HG03439 (cell line): ENCODE results near the gene UGP2.

ENCODE experiments used
- ATAC-seq: cut with Tn5 transposase; IDR thresholded peaks from one replicate; pipeline ENCODE4 v1.9.1; 2021; ENCODE audit warnings: mild to moderate bottlenecking, moderate library complexity; ENCODE audit not compliant: unreplicated experiment

Gene UGP2

DNA sequence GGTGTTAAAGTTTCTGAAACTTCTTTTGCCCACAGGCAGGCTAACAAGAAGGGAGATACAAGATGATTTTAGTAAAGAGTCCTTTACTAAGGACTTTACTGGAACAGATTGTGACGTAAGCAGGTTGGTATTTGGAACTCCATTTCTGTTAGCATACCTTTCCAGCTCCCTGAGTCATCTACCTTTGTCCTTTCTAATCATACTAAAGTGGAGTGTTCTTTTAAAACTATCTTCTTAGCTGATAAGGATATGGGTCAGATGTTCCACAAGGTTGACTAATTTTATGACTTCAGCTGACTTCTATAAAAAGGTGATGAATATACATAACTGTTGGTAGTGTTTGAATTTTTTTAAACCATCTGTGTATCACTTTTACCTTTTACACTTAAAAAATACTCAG, 21.1 kb downstream of the UGP2 start:
- no peak for ATAC-seq

DNA sequence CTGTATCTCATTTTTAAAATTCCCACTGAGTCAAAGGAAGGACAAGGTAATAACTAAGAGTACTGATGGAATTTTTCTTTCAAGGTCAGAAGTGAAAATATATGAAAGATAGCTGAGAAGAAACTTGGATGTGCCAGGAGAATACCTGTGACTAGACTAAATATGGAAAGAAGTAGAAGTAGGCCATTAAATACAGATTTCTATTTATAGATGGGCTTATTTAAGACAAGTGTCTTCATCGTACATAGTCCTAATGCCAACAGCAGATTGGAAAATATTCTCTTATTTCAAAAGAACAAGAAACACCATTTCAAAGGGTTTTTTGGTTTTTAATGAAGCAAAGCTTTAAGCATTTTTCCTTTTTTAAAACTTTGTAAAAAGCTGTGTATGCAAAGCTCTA, 22.0 kb downstream of the UGP2 start:
- ATAC-seq = no peak

DNA sequence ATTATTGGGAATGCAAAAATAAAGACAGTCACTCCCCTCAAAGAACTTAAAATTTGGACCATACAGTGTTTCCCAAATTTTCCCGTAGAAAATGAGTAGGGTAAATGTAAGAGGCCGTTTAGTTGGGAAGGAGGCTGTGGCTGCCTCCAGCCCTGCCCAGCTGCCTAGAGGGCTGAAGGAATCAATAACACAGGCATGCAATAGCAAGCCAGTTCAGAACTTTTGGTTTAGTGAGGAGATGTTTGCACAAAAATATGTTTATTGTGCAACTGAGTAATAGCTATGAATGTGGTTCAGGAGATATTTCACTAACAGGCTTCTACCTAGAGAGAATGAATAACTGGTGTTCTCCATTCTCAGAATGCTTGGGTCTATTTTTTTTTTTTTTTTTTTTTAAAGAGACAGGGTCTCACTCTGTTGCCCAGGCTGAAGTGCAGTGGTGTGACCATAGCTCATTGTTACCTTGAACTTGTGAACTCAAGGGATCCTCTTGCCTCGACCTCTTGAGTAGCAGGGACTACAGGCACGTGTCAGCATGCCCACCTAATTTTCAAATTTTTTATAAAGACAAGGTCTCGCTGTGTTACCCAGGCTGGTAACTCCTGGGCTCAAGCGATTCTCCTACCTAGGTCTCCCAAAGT, 23.6 kb downstream of the UGP2 start:
- ATAC-seq = no peak

DNA sequence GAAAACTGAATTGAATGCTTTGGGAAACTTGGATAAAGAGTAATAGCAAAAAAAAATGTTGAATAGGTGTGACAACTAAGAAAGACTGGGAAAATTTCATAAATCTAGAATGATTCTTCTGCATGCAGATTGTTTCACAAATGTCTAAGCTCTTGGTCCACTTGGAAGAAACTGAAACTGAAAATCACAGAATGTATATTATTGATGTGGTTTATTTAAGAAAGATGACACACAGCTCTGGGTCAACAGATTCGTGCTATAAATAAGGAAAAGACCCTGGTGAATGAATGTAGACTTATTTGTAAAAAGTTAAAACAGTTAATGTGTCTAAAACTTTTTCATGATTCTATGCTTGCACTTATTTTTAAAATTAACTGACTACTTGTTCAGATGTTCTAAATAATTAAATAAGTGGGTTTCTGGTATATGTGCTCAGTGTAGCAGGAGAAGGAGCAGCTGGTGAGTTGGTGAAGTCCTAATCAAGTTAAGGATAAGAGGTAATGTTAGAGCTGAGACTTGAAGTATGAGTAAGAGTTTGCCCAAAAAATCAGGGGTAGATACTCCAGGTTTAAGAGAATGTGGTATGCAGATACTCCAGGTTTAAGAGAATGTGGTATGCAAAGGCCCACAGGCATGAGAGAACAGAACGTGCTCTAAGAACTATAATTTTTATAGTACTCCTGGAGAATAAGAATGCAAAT, 24.5 kb downstream of the UGP2 start:
- no peak for ATAC-seq

DNA sequence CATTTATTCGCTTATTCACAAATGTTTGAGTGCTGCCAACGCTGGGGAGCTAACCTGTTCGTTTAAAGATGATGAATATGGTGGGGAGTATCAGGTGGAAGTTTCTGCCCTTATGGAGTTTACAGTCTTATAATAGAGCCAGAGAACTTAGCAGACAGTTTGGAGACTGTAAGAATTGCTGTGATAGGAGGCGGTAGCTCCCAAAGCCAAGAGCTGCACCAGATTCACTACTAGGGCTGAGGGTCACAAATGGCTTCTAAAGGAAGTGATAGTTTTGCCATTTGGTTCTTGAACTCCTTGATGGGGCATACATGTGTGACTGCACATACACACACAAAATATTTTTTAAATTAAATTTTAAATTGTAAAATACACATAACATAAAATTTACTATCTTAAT, 29.0 kb downstream of the UGP2 start:
- no peak for ATAC-seq

DNA sequence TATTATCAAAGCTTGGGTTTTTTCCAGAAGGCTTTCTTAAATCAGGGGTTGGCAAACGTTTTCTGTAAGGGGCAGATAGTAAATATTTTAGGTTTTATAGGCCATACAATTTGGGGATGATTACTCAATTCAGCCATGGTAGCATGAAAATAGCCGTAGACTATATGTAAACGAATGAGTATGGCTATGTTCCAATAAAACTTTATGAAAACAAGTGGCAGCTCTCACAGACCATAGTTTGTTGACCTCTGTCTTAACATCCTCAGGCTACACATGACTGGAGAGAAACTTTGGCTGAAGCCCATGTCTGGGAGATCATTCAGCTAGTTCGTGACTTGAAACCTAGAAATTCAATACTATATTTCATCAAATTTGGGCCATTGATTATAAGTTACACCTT, 30.2 kb downstream of the UGP2 start:
- no peak for ATAC-seq

DNA sequence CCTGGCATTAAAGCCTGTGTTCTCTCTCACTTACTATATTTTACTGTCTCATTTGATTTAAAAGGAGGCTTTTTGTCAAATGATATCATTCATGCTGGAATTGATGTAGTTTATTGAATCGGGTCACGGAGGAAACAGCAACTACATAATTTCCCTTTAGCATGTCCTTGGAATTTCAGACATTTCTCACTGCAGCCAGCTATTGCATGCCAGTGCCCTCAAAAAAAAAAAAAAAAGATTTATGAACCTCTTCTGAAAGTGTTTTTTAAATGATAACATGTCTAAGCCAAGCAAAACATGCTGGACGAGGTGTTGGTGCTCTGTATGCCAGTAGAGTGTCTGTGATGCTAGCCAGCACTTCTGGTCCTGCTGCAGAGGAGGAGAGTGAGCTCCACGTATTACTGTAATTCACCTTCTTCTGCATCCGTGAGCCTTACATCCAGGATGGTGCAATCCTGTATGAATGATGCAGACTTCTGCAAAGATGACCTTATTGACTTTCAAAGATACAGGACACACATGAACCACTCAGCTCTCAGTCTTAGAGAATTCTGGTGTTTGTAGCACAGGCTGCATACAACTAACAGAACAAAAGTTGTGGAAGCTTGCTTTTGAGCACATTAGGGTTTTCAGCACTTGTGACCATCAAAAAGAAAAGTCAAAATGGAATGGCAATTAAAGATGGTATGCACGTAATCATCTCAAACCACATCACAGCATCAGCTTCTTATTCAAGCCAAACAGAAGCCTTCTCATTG, 31.1 kb downstream of the UGP2 start:
- ATAC-seq = no peak

DNA sequence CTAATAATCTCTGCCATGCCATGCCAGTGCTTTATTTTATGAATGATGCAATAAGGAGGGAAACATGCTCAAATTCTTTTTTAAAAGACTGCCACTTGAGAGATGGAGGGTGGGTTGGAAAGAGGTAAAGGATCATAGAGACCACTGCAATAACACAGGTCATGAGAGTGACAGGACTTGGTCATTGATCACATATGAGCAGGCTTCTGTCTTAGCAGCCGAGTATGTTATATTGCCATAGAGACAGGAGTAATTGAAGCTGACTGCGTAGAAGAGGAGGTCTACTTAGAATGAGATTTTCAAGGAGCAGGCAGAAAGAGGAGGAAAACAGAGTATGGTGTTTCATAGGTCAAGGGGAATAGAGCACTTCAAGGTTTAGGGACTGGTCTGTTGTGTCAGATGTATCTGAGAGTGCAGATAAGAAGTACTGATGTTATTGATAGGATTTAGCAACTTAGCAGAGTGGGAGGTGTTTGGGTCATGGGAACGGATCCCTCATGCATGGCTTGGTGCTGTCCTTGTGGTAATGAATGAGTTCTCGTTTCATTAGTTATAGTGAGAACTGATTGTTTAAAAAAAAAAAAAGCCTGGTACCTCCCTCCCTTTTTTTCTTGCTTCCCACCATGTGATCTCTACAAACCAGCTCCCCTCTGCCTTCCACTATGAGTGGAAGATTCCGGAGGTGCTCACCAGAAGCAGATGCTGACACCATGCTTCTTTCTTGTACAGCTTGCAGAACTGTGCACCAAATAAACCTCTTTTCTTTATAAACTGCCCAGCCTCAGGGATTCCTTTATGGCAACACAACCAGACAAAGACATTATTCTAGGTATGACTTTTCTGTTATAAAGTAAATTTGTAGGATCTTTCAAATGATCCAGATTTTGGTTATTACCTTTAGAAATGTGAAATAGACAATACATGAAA, 32.8 kb downstream of the UGP2 start:
- no peak for ATAC-seq

DNA sequence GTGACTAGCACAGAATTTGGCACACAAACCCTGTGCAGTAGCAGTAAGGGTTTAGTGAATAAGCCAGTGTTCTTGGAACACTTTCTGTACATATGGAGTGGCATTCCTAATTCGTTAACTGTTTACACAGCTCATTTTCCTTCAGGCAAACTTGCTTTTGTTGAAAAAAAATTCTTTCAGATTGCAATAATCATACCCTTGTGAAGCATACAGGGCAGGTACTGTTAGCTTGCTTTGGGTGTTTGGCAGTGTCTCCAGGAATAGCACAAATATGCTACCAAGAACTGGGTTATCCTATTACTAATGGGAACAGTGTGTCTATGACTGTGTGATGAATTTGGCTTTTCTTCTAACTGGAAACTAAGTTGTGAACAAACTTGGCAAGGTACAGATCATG, 33.4 kb downstream of the UGP2 start:
- no peak for ATAC-seq

DNA sequence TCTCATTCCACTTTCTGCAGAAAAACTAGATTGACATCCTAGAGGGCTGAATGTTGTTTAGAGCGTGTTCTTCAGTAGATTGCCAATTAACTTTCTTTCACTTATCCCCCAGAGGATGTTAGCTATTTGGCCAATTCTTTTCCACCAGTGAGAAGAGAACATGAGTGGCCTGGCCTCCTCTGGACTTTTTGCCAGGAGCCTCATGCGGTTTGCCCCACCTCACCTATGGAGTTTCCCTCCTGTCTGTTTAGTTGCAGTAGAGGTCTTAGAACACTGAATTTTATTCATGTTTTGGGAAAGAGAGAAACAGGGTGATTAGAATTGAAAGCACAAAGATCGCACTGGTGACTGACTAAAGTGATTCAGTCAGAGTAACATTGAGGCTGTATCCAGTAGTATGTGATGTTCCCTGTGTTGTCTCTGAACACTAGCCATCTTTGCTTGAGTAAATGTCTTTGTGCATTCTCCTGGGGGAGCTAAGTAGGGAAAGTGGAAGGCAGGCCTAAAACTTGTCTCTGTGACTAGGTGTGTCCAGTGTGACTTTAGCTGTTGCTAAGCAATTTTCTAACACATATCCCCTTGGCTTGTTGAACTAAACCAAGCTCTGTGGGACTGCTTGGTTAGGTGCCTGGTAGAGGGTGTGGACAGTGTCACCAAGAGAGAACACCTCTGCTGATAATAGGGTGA, 34.0 kb downstream of the UGP2 start:
- no peak for ATAC-seq

DNA sequence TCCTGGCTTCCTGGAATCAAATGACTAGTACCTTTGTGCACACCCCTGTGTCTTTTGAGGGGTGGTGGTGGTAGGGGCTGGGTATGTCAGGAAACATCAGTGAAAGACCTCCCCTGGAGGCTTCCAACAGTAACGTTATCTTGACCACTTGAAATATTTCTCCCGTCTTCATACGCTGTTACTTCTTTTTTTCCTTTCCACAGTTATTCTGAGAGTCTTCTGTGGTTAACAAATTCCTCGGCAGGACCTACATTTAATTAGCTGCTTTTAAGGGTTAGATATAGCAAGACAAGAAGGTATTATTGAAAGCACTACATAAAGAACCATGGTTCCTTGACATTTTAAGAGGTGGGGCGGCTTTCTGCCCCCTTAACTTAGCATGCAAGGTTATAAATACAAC, 34.6 kb downstream of the UGP2 start:
- no peak for ATAC-seq

DNA sequence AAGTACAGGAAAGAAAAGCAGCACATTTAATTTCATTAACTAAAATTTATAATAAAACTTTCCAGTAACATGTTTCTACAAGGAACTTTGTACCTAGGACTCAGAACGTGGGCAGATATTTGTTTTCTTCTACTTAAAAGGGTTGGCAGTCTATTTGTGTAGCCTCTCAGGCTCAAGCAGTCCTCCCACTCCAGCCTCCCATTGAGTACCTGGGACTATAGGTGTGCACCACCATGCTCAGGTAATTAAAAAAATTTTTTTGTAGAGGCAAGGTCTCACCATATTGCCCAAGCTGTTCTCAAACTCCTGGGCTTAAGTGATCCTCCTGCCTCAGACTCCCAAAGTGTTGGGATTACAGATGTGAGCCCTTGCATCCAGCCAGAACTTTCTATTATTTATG, 36.8 kb downstream of the UGP2 start:
- ATAC-seq = no peak

DNA sequence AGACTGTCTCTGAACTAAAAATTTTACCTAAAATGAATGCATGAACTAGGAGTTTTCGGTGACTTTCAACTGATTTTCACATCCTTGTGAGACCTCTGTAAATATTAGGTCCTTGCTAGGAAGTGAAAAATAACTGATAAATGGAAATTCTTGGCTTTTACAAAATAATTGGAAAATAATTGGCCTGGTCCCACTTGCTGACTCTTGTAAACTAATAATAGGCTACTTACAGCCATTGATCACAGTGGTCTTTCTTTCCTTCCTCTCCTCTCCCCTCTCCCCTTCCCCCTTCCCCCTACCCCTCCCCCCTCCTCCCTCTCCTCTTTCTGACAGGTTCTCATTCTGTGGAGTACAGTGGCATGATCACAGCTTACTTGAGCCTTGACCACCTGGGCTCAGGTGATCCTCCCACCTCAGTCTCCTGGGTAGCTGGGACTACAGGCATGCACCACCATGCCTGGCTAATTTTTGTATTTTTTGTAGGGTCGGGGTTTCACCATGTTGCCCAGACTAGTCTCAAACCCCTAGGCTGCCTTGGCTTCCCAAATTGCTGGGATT, 38.3 kb downstream of the UGP2 start:
- ATAC-seq = no peak

DNA sequence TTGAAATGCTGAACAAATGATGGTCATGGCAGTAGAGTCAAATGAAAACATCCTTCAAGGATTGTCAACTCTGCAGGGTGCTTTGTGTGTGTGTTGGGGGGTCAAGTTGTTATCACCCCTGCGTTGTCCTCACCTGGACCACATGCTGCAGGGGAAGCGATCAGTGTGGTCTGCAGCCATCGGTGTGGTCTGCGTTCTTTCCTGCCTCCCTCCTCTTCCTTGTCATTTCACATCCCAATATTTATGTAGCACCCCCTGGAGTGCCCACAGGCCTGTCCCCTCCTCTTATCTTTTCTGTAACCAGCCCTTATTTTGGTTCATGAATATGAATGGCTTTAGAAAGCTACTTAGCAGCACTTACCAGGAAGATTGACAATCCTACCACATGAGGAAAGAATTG, 38.9 kb downstream of the UGP2 start:
- no peak for ATAC-seq

DNA sequence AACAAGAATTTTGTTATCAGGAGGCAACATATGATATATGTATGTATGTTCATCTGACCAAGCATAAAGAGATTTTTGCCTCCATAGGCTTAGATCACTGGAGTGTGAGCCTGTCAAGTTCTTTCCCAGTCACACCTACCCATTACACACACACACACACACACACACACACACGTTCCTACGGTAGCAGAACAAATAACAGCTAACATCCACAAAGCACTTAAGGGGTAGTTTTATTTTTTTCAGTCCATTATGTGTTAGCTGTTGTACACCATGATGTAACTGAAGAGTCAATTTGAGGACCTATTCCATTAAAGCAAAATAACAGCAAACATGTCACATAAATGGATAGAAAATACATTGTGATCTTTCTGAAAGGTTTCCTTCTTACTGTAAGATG, 39.5 kb downstream of the UGP2 start:
- no peak for ATAC-seq

DNA sequence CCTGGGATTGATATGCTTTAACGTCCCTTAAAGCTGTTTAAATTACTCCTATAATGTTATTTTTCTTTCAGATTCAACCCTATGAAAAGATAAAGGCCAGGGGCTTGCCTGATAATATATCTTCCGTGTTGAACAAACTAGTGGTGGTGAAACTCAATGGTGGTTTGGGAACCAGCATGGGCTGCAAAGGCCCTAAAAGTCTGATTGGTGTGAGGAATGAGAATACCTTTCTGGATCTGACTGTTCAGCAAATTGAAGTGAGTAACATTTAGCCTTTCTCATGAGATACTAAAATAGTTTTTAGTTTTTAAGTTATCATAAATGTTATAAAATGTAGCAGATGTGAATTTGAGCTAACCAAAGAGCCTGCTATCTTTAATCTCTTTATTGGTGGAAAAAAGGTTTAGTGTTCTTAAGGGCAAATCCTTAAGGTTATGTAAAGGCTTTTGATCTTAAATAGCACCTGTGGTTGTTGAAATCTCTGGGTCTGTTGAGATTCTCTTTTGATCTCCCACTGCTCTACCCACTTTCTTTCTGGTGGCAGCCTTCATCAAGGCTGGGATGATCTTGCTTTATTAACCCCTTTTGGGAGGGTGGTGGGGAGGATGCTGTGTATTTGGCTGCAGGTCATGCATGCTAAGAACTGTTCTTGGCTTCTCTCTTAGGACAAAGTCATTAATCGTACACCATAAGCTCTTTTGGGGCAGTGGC, 40.9 kb downstream of the UGP2 start:
- ATAC-seq = no peak

DNA sequence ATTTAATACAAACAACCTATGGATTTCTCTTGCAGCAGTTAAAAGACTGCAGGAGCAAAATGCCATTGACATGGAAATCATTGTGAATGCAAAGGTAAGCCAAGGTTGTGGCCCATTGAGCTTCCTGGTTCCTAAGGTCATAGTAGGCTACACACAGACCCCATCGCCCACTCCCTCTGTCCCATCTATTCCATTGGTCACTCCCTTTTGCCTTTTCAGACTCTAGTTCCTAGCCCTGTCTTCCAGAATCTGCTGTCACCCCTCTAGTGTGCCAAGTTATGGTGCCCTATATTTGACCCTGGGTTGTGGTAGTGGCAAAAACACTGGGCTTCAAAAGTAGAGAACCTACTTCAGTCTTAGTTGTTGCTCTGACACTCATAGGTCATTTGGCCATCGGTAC, 44.7 kb downstream of the UGP2 start:
- ATAC-seq = no peak

DNA sequence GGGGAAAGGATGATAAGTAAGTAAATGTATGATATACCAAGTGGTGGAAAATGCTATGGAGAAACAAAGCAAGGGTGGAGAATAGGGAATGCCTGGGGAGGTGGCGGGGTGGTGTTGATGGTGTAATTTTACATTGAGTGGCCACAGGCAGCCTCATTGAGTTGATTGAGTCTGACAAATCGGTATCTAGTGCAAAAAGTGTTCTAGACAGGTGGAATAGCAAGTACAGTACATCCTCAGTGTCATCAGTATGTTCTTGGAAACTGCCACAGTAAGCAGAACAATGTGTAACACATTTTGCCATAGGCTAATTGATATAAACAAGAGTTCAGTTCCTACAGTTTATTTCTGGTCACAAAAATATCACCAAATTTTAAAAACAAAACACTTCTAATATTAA, 46.4 kb downstream of the UGP2 start:
- no peak for ATAC-seq

DNA sequence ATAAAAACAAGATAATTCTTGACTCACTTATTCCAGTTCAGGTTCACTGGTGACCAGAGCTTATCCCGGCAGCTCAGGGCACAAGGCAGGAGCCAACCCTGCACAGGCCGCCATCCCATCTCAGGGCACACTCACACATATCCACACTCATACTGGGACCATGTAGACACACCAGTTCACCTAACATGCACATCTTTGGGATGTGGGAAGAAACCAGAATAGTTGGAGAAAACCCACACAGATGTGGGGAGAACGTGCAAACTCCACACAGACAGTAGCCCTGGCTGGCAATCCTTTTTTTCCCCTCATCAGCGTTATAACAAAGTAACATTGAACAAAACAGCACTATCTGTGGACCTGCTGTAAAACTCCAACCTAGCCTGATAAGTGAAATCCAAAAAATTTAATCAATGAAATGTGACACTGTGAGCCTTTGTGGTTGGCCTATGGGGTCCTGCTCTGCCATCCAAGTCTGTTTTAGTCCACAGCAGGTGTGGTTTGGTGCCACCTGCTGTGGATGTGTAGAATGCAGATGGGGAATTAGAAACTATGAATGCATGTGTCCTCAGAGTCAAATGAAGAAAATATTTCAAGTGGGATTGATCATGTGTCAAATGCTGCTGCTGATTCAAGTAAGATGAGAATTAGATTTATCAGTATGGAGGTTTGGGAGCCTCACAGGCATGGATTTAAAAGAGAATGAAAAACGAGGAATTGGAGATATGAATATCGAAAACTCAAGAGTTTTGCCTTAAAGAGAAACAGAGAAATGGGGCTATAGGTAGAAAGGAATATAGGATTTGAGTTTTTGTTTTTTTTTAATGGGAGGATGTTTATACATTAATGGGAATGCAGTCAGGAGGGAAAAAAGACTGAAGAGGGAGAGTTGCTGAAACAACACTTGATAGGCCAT, 47.0 kb downstream of the UGP2 start:
- peak; percentile 81 for ATAC-seq
